Left kidney (tissue), 2 donors: Measurements from ENCODE around the gene DMWD. TPM values are rescaled to one million over a fixed set of nuclear protein-coding genes. Genes with fewer than 3 reads are reported as not detected.
A peak's percentile ranks its signal among the peaks of the same experiment; 100 is the strongest.

Source experiments
- DNase-seq: peaks from one replicate; pipeline ENCODE4 v3.0.0-alpha.2; 2013
- polyA plus RNA-seq: library from polyadenylated mRNA; unstranded; fragments of 120-200 nt; gene quantifications from one replicate; pipeline ENCODE4 v1.2.1, GENCODE V29; 2013; ENCODE audit not compliant: insufficient read length

DMWD gene
- polyA plus RNA-seq, 1 donor: 36.6 TPM

DNA sequence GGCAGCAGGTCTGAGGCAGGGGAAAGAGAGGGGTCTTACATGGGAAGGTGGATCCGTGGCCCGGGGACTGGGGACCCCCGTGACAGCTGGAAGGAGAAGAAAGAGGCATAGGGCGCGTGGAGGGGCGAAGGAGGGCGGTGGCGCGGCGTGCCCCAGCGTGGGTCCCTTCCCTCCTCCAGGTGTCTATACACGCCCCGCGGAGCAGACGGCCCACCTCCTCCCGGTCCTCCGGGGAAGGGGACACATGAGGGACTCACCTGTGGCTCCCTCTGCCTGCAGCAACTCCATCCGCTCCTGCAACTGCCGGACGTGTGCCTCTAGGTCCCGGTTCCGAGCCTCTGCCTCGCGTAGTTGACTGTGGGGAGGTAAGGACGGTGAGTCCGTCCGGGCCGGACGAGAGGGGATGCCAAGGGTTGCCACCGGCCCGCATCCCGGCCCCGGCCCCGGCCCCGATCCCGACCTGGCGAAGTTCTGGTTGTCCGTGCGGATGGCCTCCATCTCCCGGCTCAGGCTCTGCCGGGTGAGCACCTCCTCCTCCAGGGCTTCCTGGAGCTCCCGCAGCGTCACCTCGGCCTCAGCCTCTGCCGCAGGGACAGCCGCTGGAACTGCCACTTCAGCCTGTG, 21.2 kb downstream of the DMWD start:
- no peak for DNase-seq

DNA sequence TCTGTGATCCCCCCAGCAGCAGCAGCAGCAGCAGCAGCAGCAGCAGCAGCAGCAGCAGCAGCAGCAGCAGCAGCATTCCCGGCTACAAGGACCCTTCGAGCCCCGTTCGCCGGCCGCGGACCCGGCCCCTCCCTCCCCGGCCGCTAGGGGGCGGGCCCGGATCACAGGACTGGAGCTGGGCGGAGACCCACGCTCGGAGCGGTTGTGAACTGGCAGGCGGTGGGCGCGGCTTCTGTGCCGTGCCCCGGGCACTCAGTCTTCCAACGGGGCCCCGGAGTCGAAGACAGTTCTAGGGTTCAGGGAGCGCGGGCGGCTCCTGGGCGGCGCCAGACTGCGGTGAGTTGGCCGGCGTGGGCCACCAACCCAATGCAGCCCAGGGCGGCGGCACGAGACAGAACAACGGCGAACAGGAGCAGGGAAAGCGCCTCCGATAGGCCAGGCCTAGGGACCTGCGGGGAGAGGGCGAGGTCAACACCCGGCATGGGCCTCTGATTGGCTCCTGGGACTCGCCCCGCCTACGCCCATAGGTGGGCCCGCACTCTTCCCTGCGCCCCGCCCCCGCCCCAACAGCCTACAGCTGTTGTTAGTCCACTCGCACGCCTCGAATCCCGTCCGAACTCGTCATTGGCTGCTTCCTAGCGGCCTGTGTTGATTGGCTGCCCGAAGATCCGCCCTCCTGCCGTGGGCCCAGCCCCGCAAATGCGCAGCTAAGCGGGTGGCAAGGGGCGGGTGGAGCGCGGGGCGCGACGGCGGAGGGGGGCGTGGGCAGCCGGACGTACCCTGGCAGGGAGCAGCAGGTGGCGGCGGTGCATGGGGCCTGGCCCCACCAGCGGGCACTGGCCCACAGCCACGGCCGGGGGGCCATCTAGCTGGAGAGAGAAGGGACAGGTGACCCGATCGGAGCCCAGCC, 22.2 kb downstream of the DMWD start:
- peak; percentile 96 for DNase-seq

- no peak for DNase-seq
Observed at GRCh38 chr19:45769821-45770191, 22.8 kb downstream of the DMWD start.

- peak; percentile 98 for DNase-seq
Observed at GRCh38 chr19:45768984-45769782, 23.5 kb downstream of the DMWD start, which contains the start of gene SIX5. SIX5 (minus strand) TSS chr19:45769252; CDS start chr19:45768844, 408 bp downstream.

- DNase-seq: no peak
Observed at GRCh38 chr19:45768655-45768983, 24.0 kb downstream of the DMWD start.

GRCh38 chr19:45767881-45768654, 24.6 kb downstream of the DMWD start:
- DNase-seq: peak; percentile 68

GRCh38 chr19:45767410-45767880, 25.2 kb downstream of the DMWD start:
- DNase-seq: peak; percentile 88

DNA sequence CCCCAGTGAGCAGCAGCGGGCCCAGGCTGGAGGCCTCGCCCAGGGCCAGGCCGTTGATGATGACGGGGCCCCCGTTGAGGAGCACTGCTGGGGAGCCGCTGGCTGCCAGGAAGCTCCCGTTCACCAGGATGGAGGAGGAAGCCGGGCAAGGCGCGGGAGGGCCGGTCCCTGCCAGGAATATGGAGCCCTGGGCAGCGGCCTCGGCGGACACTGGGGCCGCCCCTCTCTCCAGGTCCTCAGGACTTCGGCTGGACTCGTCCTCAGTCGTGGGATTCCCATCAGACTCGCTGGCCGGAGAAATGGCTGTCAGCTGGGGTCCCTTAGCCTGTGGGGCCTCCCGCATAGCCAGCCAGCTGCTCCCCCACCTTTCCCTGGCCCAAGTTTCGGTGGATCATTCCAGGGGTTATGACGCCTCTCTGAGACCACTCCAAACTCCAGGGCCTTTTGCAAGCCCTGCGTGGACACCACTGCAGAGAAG, 25.7 kb downstream of the DMWD start:
- no peak for DNase-seq

- DNase-seq: no peak
Observed at GRCh38 chr19:45766296-45766868, 26.3 kb downstream of the DMWD start.

DNA sequence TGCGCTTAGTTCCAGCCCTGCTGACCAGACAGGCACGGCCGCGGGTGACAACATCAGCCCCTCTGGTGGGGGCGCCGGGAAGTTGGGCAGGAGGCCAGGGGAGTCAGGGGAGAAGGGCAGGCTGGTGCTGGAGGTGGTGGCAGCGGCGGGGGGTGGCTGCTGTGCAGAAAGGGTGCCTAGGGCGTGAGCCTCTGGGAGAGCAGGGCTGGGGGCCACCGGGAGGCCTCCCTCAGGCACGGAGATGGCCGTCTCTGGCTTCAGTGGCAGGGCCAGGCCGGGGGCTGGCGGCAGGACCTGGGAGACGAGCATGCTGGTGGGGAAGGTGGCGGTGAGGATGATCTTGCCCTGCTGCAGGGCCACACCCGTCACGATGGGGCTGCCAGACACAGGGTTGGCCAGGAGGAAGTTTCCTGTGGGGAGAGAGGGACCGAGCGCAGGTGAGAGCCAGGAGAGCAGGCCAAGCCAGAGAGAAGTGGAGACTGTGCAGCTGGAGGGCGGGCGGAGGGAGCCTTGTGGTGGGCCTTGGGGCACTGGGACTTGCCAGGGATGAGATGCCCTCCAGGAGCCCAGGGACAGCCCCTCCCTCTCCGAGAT, 26.8 kb downstream of the DMWD start:
- no peak for DNase-seq

- DNase-seq: no peak
Observed at GRCh38 chr19:45764945-45765701, 27.5 kb downstream of the DMWD start.

DNA sequence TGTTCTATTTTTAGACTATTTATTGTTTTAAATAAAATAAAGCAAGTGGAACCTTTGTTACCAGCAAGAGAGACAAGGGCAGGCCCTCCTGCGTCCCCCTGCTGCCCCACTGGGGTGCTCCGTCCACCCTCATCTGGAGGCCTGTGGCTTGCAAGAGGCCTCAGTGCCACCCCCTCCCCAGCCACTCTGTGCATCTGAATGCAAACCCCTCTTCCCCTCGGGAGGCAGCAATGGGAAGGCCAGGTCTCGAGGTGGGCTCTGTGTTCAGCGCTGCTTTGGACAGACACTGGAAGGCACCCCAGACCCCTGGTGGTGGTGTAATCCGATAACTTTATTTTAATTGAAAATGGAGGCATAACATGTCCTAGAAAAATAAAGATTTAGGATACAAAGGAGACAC, 28.2 kb downstream of the DMWD start:
- DNase-seq: no peak

GRCh38 chr19:45763691-45764294, 28.9 kb downstream of the DMWD start:
- no peak for DNase-seq

DNA sequence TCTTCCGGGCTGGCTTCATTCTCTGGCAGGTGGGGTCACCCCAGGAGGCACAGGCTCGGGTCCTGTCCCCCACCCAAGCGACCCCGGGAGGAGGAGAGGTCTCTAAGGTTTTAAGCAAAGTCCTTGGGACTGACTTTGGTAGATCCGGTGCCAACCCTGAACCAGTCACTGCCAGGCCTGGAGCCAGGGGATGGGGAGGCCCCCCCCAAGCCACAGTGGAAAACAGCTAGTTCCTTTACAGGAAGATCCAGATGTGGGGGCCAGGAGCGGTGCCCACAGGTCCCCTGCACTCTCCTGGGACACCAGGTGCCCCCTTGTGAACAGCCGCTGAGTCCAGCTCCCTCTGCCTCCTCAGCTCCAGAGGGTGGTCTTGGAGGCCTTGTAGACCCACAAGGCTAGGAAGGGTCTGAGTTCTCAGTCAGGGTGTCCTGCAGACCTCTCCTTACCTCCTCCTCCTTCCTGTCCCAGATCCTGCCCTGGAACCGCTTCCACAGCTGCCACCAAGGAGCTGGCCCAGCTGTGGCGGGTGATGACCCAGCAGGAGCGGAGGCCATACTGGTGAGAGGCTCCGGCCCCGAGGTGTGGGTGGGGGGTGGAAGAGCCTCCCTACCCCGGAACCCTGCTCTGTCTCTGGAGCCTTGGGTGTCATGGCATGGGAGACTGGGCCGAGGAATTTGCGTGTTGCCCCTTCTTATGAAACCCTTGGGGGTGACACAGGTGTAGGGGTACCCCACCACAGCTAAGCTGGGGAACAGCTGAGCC, 29.6 kb downstream of the DMWD start:
- no peak for DNase-seq

GRCh38 chr19:45761714-45762113, 30.9 kb downstream of the DMWD start:
- DNase-seq: no peak

DNA sequence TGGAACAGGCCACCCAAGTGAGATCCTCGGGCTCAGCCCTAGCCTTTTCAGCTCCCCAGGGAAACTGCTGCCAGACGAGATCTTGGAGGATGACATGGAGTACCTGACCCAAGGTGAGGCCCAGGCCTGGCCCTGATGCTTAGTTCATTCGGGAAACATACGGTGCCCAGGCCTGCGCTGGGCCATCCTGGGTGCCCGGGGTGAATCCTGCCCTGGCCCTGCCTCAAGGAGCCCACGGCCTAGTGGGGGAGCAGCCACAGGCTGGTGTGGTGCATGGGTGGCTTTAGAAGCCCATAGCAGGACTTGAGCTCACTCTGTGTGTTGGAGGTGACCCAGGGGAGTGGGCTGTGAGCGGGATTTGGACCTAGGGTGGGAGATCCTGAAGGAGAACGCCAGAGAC, 33.7 kb downstream of the DMWD start:
- no peak for DNase-seq

GRCh38 chr19:45757695-45758094, 35.0 kb downstream of the DMWD start:
- no peak for DNase-seq

GRCh38 chr19:45754323-45754722, 38.3 kb downstream of the DMWD start:
- DNase-seq: no peak

- DNase-seq: no peak
Observed at GRCh38 chr19:45753548-45753947, 39.1 kb downstream of the DMWD start.
